Hair follicular keratinocyte (primary cell): ENCODE measurements around the gene EPN2. TPM values are rescaled to one million over a fixed set of nuclear protein-coding genes. Genes with fewer than 3 reads are reported as not detected.

Experiments used
- total RNA-seq: library from RNA; depleted of rRNA; stranded (reverse); fragments of >200 nt; gene quantifications from 2 replicates; pipeline ENCODE4 v1.2.3, GENCODE V29; 2015

Gene EPN2
- 15.1 and 19.1 TPM in 2 replicates for total RNA-seq

DNA sequence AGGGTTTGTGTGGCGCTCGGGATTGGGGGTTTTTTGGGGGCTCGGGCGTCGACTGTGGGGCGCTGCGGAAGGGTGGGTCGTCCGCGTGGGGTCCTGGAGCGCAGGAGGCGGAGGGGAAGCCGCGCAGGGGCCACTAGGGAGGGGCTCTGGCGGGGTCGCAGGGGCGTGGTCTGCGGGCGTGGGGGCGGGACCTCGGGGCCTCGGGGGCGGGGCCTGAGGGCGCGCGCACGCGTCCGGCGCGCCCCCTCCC, at the start of gene EPN2:
TSS of gene EPN2 (plus strand) at position 228 of the 250 bp plus-strand sequence. CDS start 45,754 bp downstream, outside the sequence.

DNA sequence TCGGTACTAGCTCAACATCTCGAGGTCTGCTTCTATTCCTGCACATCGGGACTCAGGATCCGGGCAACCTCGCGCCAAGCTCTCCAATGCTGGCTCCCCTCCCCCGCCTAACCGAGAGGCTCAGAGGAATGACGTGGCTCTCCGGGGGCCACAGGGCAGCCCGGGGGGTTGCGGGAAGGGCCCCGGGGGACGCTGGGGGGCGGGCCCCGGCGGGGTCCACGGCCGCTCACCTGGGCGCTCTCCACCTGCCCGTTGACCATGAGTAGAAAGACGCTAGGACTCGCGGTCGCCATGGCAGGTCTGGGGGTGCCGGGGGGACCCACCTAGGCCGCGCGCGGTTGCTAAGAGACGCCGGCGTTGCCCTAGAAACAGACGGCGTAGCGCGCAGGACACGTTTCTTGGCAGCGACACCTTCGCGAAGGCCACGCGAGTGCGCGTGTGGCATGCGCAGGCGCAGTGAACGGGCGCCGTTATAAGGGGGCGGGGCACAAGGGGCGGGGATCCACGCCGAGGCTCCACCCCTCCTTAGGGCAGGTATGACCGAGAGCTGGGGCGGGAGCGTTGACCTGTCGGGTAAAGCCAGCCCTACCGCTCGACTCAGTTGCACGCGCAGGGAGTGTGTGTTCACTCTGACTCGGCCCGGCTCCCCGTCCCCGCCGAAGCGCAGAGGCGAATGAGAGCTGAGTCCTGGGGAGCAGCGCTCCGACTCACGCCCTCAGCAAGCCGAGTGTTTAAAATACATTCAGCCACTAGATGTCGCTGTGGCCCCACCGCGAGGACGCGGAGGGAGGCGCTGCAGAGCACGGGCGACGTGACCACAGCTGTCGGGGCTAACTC, 125.3 kb downstream of the EPN2 start, which contains the start of gene B9D1:
TSS of gene B9D1 (minus strand) at position 447 of the 837 bp plus-strand sequence. CDS start at position 293, 154 bp downstream.

DNA sequence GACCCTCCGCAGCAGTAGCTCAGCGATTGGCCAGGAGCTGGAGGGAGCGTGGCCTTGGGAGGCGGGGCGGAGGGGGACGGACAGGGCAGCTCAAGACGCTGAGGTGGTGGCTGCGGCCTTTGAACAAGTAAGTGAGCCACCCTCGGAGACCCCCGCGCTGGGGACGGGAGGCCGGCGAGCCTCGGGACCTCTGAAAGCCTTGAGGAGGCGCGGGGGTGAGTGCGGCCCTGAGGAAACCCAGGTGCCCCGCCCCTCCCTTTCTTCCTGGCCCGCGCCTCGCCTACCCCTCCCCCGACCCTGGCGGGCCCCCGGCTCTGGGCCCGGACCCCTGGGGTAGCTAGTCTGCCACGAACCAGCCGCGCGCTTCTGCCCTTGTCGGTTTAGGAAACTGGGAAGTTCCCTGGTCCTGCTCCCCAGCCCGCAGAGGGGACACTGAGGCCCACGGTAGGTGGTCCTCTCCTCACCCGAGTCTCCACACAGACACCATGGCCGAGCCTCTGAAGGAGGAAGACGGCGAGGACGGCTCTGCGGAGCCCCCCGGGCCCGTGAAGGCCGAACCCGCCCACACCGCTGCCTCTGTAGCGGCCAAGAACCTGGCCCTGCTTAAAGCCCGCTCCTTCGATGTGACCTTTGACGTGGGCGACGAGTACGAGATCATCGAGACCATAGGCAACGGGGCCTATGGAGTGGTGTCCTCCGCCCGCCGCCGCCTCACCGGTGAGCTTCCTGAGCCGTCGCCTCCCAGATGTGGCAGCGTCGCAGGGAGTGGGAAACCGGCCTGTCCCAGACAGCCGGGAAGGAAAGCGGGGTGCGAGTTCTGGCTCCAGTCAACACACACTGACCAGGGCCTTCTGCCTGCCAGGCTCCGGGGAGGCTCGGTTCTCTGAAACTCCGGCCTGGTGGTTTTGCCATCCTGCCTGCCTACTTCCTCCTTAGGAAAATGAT, 141.5 kb downstream of the EPN2 start, which contains the start of gene MAPK7:
TSS of gene MAPK7 (plus strand) at position 83 of the 945 bp plus-strand sequence. CDS start at position 486, 403 bp downstream.

Other genes with a start within 250 kb of the EPN2 start
- gene FAM83G, start 232.6 kb upstream of the EPN2 start, total RNA-seq = 50.9 and 75.6 TPM in 2 replicates
- 1.3 TPM in 1 of 2 replicates, not detected in the other for gene GRAP, start 190.4 kb upstream of the EPN2 start, total RNA-seq
- gene GRAPL, start 109.8 kb upstream of the EPN2 start, total RNA-seq = not detected in 2 replicates
- gene B9D1, start 125.4 kb downstream of the EPN2 start, total RNA-seq = 29.5 and 34.6 TPM in 2 replicates
- 7.7 and 14.1 TPM in 2 replicates for gene MAPK7, start 141.1 kb downstream of the EPN2 start, total RNA-seq
- not detected in 2 replicates for gene MFAP4, start 149.8 kb downstream of the EPN2 start, total RNA-seq
- 0.42 and 1.0 TPM in 2 replicates for gene RNF112, start 173.9 kb downstream of the EPN2 start, total RNA-seq